WTC11 (cell line): ENCODE measurements around the gene CACTIN. TPM values are rescaled to one million over a fixed set of nuclear protein-coding genes. Genes with fewer than 3 reads are reported as not detected.

ENCODE experiments used
- ATAC-seq: fragments of 200-7000 bp; cut with Tn5 transposase; 2 replicates; pipeline ENCODE4 v1.10.0; 2021; ENCODE audit warnings: mild to moderate bottlenecking, moderate library complexity
- CTCF ChIA-PET: fragments of 300-600 bp; sonication (Branson Sonifier 250); formaldehyde crosslinking; loops from one replicate; lab custom pipeline; 2021; ENCODE audit warnings: antibody characterized with exemption; lab: Charles Lee
- POLR2A ChIA-PET: fragments of 350-600 bp; sonication (Branson Sonifier 250); formaldehyde crosslinking; loops from one replicate; lab custom pipeline; 2021; ENCODE audit warnings: antibody characterized with exemption; lab: Charles Lee
- DNase-seq: peaks from one replicate; pipeline ENCODE4 v3.0.0; 2021; ENCODE audit warnings: low spot score
- H3K27ac Mint-ChIP-seq: 2 replicates; pipeline ENCODE4 v1.8.0; 2021; ENCODE audit warnings: mixed read lengths
- H3K27me3 Mint-ChIP-seq: 2 replicates; pipeline ENCODE4 v1.8.0; 2021; ENCODE audit warnings: low read depth, mild to moderate bottlenecking, moderate library complexity, mixed read lengths
- H3K36me3 Mint-ChIP-seq: 2 replicates; pipeline ENCODE4 v1.8.0; 2021; ENCODE audit warnings: mixed read lengths
- H3K4me1 Mint-ChIP-seq: 2 replicates; pipeline ENCODE4 v1.8.0; 2022; ENCODE audit warnings: mixed read lengths
- H3K4me3 Mint-ChIP-seq: 2 replicates; pipeline ENCODE4 v1.8.0; 2021; ENCODE audit warnings: mild to moderate bottlenecking, moderate library complexity, mixed read lengths
- H3K9me3 Mint-ChIP-seq: 2 replicates; pipeline ENCODE4 v1.8.0; 2021; ENCODE audit warnings: mixed read lengths
- ARID4B ChIP-seq: sonication (generic); formaldehyde crosslinking; IDR thresholded peaks from 2 replicates; pipeline ENCODE4 v1.8.0; 2023; ENCODE audit warnings: missing genetic modification reagents, mild to moderate bottlenecking, borderline replicate concordance
- ATF2 ChIP-seq: sonication (generic); formaldehyde crosslinking; IDR thresholded peaks from 2 replicates; pipeline ENCODE4 v1.8.1; 2022; ENCODE audit warnings: low read depth, missing genetic modification reagents, borderline replicate concordance
- E2F1 ChIP-seq: sonication (generic); formaldehyde crosslinking; IDR thresholded peaks from 2 replicates; pipeline ENCODE4 v1.8.0; 2022; ENCODE audit warnings: mild to moderate bottlenecking, missing genetic modification reagents
- EMX1 ChIP-seq: fragments of 250-450 bp; sonication (Bioruptor Pico); IDR thresholded peaks from 2 replicates; pipeline ENCODE4 v1.8.0; 2021; ENCODE audit warnings: mild to moderate bottlenecking
- ETV6 ChIP-seq: sonication (generic); formaldehyde crosslinking; IDR thresholded peaks from 2 replicates; pipeline ENCODE4 v1.8.1; 2022; ENCODE audit warnings: mild to moderate bottlenecking, missing genetic modification reagents
- FOXK1 ChIP-seq: sonication (generic); formaldehyde crosslinking; IDR thresholded peaks from 2 replicates; pipeline ENCODE4 v1.8.0; 2022; ENCODE audit warnings: mild to moderate bottlenecking, moderate library complexity, missing genetic modification reagents
- FOXP1 ChIP-seq: sonication (generic); formaldehyde crosslinking; IDR thresholded peaks from 2 replicates; pipeline ENCODE4 v1.8.0; 2022; ENCODE audit warnings: missing genetic modification reagents, mild to moderate bottlenecking, moderate library complexity, borderline replicate concordance
- HMGXB4 ChIP-seq: sonication (generic); formaldehyde crosslinking; IDR thresholded peaks from 2 replicates; pipeline ENCODE4 v1.8.1; 2023; ENCODE audit warnings: mild to moderate bottlenecking, moderate library complexity, missing genetic modification reagents
- IRF1 ChIP-seq: sonication (generic); formaldehyde crosslinking; IDR thresholded peaks from 2 replicates; pipeline ENCODE4 v1.8.0; 2023; ENCODE audit warnings: missing genetic modification reagents
- IRF2 ChIP-seq: sonication (generic); formaldehyde crosslinking; IDR thresholded peaks from 2 replicates; pipeline ENCODE4 v1.8.0; 2022; ENCODE audit warnings: low read depth, missing genetic modification reagents, borderline replicate concordance
- SMAD4 ChIP-seq: sonication (generic); formaldehyde crosslinking; IDR thresholded peaks from 2 replicates; pipeline ENCODE4 v1.8.0; 2022; ENCODE audit warnings: mild to moderate bottlenecking, missing genetic modification reagents
- STAT6 ChIP-seq: sonication (generic); formaldehyde crosslinking; conservative IDR thresholded peaks from 2 replicates; pipeline ENCODE4 v1.8.1; 2023; ENCODE audit warnings: mild to moderate bottlenecking, low read depth, missing genetic modification reagents, moderate library complexity
- TCF7 ChIP-seq: sonication (generic); formaldehyde crosslinking; IDR thresholded peaks from 2 replicates; pipeline ENCODE4 v1.8.0; 2022; ENCODE audit warnings: mild to moderate bottlenecking, low read depth, missing genetic modification reagents, moderate library complexity
- TEAD1 ChIP-seq: sonication (generic); formaldehyde crosslinking; IDR thresholded peaks from 2 replicates; pipeline ENCODE4 v1.8.0; 2022; ENCODE audit warnings: mild to moderate bottlenecking, missing genetic modification reagents
- TP53 ChIP-seq: sonication (generic); formaldehyde crosslinking; IDR thresholded peaks from 2 replicates; pipeline ENCODE4 v1.8.1; 2023; ENCODE audit warnings: mild to moderate bottlenecking, missing genetic modification reagents
- ZBTB21 ChIP-seq: sonication (generic); formaldehyde crosslinking; IDR thresholded peaks from 2 replicates; pipeline ENCODE4 v1.8.1; 2023; ENCODE audit warnings: mild to moderate bottlenecking, missing genetic modification reagents, borderline replicate concordance
- ZNF121 ChIP-seq: sonication (generic); formaldehyde crosslinking; IDR thresholded peaks from 2 replicates; pipeline ENCODE4 v1.8.0; 2023; ENCODE audit warnings: missing genetic modification reagents
- ZNF219 ChIP-seq: sonication (generic); formaldehyde crosslinking; IDR thresholded peaks from 2 replicates; pipeline ENCODE4 v1.8.0; 2023; ENCODE audit warnings: missing genetic modification reagents, mild to moderate bottlenecking, borderline replicate concordance
- ZSCAN18 ChIP-seq: fragments of 250-450 bp; sonication (Bioruptor Pico); IDR thresholded peaks from 2 replicates; pipeline ENCODE4 v2.1.2; 2022; ENCODE audit warnings: mild to moderate bottlenecking, moderate library complexity
- total RNA-seq: library from RNA; stranded (reverse); gene quantifications from 3 replicates; pipeline ENCODE4 v1.2.3, GENCODE V29; 2021

Gene CACTIN
- total RNA-seq, 1 experiment from 2014 or later, result 42.2 TPM

- no peak for DNase-seq
- peaks cover 8% of the 10 kb centered on the region for H3K4me1 Mint-ChIP-seq
- CTCF ChIA-PET, result interaction anchor here (0.9 to 1.5 kb wide), 2 partner anchors 9 to 14 kb away, joined by 3 to 5 read pairs; no protein-coding TSS in a partner anchor
- H3K36me3 Mint-ChIP-seq, result peaks cover 5% of the 10 kb centered on the region
- TF ChIP-seq SMAD4 (CRISPR knock-in tag) (no peak), TEAD1 (no peak), ETV6 (CRISPR knock-in tag) (no peak), E2F1 (CRISPR knock-in tag) (no peak), IRF2 (CRISPR knock-in tag) (no peak), TP53 (no peak), ZNF219 (CRISPR knock-in tag) (no peak), TCF7 (CRISPR knock-in tag) (no peak), ZNF121 (no peak), FOXP1 (CRISPR knock-in tag) (no peak), ZBTB21 (no peak), ATF2 (no peak), ZSCAN18 (no peak)
- TF ChIP-seq, all 79 proteins: peak for 0
- H3K27ac Mint-ChIP-seq, result no peak overlapping the region
- ATAC-seq, result no peak
- H3K4me3 Mint-ChIP-seq, result no peak overlapping the region
- POLR2A ChIA-PET, result interaction anchor here (0.8 kb wide), 1 partner anchor 43 kb away, joined by 4 read pairs; no protein-coding TSS in a partner anchor
- no peaks in the 10 kb centered on the region for H3K27me3 Mint-ChIP-seq
- H3K9me3 Mint-ChIP-seq, result no peaks in the 10 kb centered on the region
Measured at GRCh38 chr19:3621689-3622088, 4.9 kb downstream of the CACTIN start.

- ChIA-PET CTCF (interaction anchor here (0.9 to 3.4 kb wide), 3 partner anchors 8 to 30 kb away, joined by 3 to 17 read pairs (median 5); no protein-coding TSS in a partner anchor), POLR2A (no interaction called here)
- H3K9me3 Mint-ChIP-seq, result no peaks in the 10 kb centered on the region
- H3K27ac Mint-ChIP-seq, result no peak overlapping the region
- H3K4me1 Mint-ChIP-seq, result peaks cover 5% of the 10 kb centered on the region
- no peak overlapping the region for H3K4me3 Mint-ChIP-seq
- no peak for TF ChIP-seq HMGXB4 (CRISPR knock-in tag)
- TF ChIP-seq IRF1, result no peak
- no peak for TF ChIP-seq STAT6 (CRISPR knock-in tag)
- TF ChIP-seq FOXK1 (CRISPR knock-in tag), result no peak
- no peak for TF ChIP-seq ARID4B
- no peak for TF ChIP-seq EMX1 (CRISPR knock-in tag)
- no peaks in the 10 kb centered on the region for H3K27me3 Mint-ChIP-seq
- DNase-seq, result no peak
- peaks cover 5% of the 10 kb centered on the region for H3K36me3 Mint-ChIP-seq
- ATAC-seq, result no peak
Measured at GRCh38 chr19:3620817-3621547, 5.6 kb downstream of the CACTIN start.
